DMS53 treated with DMSO at 0.1 percent for 48 hours (cell line): ENCODE results near the gene PDE3B.
"Not testable (repeated sequence)": the region's sequence is repeated elsewhere in the genome, so short reads cannot be mapped to it uniquely, and the experiment has no call there.

ENCODE experiments used
- DNase-seq: peaks from one replicate; lab custom pipeline; 2025; ENCODE audit not compliant: unreplicated experiment; lab: John Stamatoyannopoulos, UW

PDE3B gene

GRCh38 chr11:14643697-14644225, at the start of gene PDE3B:
Gene PDE3B, plus strand, starts transcription at chr11:14643804. Its CDS starts 272 bp downstream, at chr11:14644076.
- DNase-seq, result peak; percentile 67

GRCh38 chr11:14595261-14595660, 48.3 kb upstream of the PDE3B start:
- DNase-seq, result not testable (repeated sequence)

- no peak for DNase-seq
Measured at GRCh38 chr11:14607713-14608112, 35.9 kb upstream of the PDE3B start.

GRCh38 chr11:14609902-14610301, 33.7 kb upstream of the PDE3B start:
- DNase-seq, result no peak

GRCh38 chr11:14611939-14612338, 31.7 kb upstream of the PDE3B start:
- no peak for DNase-seq

GRCh38 chr11:14612694-14613093, 30.9 kb upstream of the PDE3B start:
- DNase-seq, result peak; percentile 7

- no peak for DNase-seq
Measured at GRCh38 chr11:14614091-14614622, 29.4 kb upstream of the PDE3B start.

- no peak for DNase-seq
Measured at GRCh38 chr11:14617241-14618027, 26.2 kb upstream of the PDE3B start.

GRCh38 chr11:14618060-14618459, 25.5 kb upstream of the PDE3B start:
- no peak for DNase-seq

- DNase-seq, result no peak
Measured at GRCh38 chr11:14619603-14620531, 23.7 kb upstream of the PDE3B start.

- no peak for DNase-seq
Measured at GRCh38 chr11:14622223-14622954, 21.2 kb upstream of the PDE3B start.

GRCh38 chr11:14623036-14623435, 20.6 kb upstream of the PDE3B start:
- DNase-seq, result no peak

GRCh38 chr11:14625586-14626205, 17.9 kb upstream of the PDE3B start:
- no peak for DNase-seq

- DNase-seq, result no peak
Measured at GRCh38 chr11:14626650-14627049, 17.0 kb upstream of the PDE3B start.

GRCh38 chr11:14633506-14634224, 9.9 kb upstream of the PDE3B start:
- not testable (repeated sequence) for DNase-seq

- DNase-seq, result no peak
Measured at GRCh38 chr11:14634813-14635212, 8.8 kb upstream of the PDE3B start.

GRCh38 chr11:14635546-14635945, 8.1 kb upstream of the PDE3B start:
- no peak for DNase-seq

GRCh38 chr11:14636119-14636518, 7.5 kb upstream of the PDE3B start:
- no peak for DNase-seq

- no peak for DNase-seq
Measured at GRCh38 chr11:14637868-14638409, 5.7 kb upstream of the PDE3B start.
